ENCODE data around the gene RTL1.

The RTL1 gene

DNA sequence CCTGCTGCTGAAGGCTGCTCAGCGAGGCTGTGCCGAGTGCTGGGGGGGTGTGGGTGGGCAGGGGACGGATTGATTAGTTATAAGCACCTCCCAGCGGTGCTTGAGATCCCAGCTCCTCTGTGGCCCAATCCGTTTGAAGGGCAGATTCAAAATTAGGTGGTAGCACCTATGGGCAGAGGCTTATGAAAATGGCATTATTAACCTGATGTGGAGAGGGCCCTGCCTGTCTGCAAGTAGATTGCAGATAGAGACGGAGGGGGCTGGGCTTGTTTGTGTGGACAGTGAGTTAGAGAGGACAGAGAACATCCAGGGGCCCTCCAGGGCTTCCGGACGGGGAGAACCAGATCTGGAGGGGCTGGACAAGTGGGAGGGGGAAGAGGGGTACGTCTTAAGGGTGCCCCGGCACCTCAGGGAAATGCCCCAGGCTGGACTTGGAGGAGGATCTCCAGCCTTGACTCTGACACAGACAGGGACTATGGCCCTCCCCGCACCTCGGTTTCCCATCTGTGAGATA, at the start of gene RTL1:
Gene RTL1, minus strand, starts transcription at position 51 of the 514 bp plus-strand sequence. CDS start 18,934 bp downstream, outside the sequence.
- intact Hi-C loops (cut with DNase I) = no loop called here
- DNase-seq = peak in 2 of 42 donors; percentile 11 to 30

DNA sequence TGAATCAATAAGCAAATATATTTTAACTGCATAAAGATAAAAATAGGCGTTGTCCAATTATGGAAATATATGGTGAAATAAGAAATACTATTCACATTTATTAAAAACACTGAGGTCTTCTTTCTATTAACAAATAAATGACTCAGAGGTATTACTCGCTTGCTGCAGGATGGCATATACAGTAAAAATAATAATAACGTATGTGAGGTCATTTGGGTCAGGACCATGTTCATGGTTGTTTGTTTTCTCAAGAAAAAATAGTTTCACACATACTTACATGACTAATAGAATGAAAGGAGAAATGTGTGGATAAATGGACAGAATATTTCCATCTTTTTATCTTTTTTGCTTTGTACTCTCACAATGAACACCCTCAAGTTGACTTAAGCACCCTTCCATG, 46.5 kb upstream of the RTL1 start:
- intact Hi-C loops (cut with DNase I) = no loop called here

DNA sequence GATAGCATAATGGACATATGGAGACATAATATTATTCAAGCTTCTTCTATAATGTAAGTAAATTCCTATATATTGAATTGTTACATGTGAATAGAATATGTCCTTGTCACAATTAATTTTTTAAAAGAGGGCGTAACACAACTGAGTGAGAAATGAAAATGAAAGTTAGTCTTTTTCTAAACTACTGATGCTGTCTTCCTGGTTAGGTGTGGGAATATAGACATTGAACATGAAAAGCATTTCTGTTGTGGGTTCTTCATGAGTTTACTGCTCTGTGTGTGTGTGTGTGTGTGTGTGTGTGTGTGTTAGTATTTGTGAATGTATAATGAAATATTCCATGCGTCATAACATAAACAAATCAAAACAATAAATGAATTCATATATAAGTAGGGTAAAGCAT, 40.5 kb upstream of the RTL1 start:
- intact Hi-C loops (cut with DNase I) = no loop called here
- no peak for DNase-seq

More for the DNA sequence above, 46.5 kb upstream of the RTL1 start:
- DNase-seq = no peak

DNA sequence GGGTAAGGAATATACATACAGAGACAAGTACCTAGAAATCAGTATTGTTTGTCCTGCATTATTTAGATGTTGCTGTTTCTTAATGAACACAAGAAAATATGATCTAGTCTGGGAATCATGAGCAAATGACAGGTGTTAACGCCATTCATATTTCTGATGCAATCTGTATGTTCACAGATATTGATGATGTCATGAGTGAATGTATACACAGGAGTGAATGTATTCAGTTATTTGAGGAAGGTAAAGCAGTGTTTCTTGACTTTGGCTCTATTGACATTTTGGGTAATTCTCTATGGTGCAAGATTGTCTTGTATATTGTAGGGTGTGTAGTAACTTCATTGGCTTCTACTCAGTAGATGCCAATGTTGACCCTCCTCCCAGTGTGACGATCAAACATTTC, 26.7 kb upstream of the RTL1 start:
- intact Hi-C loops (cut with DNase I) = no loop called here
- no peak for DNase-seq

DNA sequence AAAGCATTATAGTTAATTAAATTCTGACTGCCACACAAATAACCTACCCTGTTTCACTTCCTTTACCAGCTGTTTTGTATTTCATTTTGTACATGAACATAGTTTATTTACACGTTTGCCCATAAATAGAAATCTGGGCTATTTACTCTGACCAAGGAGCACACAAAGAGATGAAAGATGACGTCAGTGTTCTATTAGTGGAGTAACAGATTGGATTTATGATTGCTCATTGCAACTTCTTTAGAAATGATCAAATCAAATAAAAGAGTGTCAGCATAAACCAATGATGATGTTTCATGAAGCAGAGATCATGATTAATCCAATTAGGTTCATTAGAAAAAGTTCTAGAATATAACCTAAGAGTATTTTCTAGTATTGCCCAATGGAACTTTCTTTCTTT, 12.0 kb upstream of the RTL1 start:
- intact Hi-C loops (cut with DNase I) = no loop called here
- DNase-seq = no peak

DNA sequence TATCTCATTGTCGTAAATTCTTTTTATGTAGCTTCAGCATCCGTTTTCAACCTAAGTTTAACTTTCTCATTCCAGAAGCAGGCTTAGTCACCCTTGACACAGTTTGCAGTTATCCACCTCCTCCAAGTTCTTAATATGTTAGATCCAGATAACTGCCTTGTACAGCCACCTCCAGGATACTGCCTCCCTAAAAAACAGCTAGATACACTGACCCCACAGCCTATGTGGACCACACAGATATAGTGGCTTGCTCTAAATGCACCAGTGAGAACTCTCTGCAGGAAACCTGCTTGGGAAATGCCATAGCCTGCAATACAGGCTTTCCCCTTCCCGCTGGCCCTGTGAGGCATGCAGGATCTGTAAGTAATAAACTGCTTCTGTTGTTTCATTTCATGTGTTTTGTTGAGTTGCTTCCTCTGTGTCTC, 11.1 kb upstream of the RTL1 start:
- intact Hi-C loops (cut with DNase I) = no loop called here
- DNase-seq = no peak

DNA sequence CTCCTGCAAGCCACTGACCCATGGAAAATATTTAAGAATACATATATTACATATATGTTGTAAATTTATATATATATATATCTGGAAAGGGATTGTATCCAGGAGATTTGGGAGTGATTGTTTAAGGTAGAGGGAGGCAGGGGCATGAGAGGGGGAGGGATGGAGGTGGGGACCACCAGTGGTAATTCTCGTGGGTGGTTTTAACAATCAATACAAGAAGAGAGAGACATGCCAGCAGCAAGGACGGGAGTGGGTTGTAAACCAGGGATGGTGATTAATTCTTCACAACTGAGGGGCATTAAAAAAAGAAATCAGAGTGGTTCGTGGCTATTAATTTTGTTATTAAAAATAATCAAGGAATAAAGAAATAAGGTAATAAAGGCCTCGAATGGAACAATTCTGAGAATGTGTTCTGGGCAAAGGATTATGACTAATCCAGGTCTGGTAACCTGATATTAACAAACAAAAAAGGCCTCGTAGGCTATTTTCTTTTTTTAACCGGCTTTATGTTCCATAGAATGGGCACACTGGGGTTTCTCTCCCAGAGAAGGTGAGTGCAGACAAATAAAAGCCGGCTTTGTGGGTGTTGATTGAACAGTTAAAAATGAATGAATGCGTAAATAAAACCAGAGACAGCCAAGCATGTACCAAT, 8.3 kb upstream of the RTL1 start:
- DNase-seq = no peak
- intact Hi-C loops (cut with DNase I) = no loop called here

DNA sequence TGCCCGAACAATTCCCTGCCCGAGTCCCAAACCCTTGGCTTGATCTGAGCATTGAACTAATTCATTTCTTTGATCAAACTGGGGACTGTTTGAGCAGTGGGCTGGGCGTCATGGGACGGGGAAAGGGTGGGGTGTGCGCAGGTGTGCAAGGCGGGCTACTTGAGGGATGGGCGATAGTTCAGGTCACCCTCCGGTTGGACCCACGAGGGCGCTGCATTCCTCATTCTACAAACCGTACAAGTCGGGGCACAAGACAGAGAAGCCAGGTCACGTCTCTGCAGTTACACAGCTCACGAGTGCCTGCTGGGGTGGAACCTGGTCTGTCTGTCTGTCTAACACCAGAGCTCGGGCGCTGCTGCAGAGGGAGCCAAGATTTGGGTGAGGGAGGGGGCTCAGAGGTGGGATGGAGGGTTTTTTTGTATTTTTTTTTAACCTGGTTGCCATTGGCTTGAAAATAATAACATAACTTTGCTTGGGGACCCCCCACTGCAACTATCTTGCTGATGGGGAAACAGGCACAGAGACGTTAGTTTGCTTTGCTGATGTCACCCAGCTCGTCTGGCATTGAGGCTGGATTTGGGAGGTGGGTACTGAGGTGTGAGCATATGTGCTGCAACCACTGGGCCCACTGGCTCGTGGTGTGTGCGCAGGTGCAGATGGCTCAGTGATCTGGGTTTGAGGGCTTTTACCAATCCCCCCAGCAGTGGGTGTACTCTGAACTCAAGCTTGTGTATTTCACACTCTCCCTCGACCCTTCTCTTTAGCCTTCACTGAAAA, 7.6 kb upstream of the RTL1 start:
- intact Hi-C loops (cut with DNase I) = no loop called here
- DNase-seq = no peak

DNA sequence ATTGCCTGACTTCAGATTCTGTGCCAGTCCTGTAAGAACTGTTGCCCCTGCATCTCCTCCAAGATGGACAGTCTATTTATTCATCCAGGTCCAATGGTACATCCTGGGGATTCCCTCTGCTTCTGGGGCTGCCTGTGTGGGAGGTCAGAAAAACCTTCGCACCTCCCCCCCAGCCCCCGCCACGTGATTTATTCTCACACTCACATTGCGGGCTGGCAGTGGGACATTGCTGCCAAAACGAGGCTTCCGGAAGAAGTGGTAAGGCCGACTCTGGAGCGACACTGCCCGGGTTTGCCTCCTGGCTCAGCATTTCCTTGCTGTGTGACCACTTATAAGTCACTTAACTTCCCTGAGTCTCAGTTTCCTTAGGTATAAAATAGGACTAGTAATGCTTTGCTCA, 5.9 kb upstream of the RTL1 start:
- intact Hi-C loops (cut with DNase I) = no loop called here
- DNase-seq = no peak

DNA sequence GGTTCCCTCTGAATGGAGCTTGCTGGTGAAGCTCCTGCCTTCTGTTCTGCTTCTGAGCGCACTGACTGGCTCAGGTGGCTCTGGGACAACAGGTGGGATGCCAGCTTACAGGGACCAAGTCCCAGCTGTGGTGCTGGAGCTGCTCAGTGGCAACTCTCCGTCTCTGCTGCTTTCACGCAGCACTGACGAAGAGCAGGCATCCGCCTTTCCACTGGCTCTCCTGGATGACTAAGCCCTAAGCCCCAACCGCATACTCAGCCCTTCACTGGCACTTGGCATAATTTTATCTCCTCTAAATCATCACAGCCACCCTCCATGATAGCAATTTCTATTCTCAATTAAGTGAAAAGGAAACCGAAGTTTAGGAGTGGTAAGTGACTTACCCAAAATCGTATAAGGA, 3.7 kb upstream of the RTL1 start:
- intact Hi-C loops (cut with DNase I) = no loop called here
- no peak for DNase-seq

DNA sequence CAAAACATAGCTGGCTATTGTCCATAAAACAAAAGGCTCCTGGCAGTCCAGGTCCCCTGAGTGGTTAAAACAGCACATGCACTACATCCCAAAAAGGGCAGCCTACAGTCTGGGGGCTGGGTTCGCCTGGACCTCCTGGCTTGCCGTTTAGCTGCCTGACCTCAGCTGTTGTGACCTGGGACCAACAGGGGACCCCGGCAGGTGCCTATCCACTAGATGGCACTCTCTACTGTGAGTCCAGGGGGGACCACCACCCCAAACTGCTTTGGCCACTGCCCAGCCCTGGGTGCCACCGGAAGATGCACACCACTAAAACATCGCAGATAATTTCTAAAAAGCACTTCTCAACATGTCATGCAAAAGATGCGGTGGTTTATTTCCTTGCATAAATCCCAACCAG, 2.9 kb upstream of the RTL1 start:
- no peak for DNase-seq
- intact Hi-C loops (cut with DNase I) = no loop called here

DNA sequence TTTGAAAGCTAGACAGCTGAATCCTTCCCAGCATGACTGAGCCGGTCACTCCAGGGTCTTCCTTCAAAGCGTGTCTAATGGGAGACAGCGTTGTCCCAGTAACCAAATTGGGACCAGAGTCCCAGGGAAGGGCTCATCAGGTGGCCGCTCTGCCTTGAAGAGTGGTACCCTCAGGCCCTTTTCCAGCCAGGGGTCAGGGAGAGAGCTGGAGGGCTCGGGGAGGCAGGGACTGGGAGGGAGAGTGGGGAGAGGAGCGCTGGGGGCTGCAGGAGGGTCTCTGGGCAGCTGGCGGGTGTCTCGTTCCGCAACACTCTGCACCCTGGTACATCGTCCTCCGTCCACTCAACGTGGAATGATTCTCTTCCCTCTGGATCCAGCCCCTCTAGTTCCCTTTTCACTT, 1.6 kb upstream of the RTL1 start:
- intact Hi-C loops (cut with DNase I) = no loop called here
- DNase-seq = peak in 2 of 42 donors; percentile 40 to 43

DNA sequence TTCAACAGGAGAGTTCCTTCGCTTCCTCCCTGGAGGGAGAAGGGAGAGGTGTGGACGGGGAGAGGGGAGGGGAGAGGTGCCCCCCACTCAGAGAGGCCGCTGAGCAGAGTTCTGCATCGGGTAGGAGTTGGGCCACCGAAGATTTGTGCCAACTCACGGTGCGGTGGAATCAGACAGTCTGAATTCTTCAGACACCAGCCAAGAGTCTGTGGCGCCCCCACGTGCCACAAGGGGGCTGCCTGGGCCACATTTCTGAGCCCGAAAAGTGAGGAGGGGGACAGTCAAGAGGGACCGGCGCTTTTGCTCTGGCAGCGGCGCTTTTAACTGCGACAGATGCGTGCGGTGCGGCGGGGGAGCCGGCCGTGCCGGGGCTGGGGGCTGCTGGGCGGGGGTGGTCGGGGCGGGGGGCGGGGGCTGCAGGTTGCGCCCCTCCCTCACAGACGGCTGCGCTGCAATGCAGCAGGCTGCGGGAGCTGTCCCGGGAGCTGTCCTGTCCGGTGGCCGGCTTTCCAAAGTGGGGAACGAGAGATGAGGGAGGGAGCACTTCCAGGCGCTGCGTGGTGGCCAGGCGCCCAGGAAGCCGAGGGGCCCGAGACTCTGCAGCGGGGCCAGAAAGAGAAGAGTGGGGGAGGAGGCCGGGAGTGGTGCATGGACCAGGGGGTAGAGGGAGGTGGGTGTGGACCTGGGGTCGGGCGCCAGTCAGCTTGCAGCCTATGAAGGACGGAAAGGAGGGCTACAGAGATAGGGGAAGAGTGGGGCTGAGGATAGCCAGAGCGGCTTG, 975 bp upstream of the RTL1 start:
- DNase-seq = peak in 3 of 42 donors; percentile 12 to 47 (median 45)
- intact Hi-C loops (cut with DNase I) = no loop called here

DNA sequence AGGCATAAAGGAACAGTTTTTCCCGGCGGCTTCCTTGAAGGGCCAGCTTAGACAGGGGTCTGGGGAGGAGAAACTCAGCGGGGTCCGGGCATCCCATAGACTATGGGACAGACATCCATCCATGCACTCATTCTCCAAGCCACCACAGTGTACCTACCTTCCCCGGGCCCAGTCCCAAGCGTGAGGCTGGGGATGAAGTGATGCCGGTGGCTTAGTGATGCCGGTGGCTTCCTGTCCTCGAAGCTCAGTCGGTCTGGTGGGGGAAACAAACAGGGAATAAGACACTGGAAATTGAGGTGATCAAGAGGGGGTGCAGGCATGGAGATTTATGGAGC, 421 bp downstream of the RTL1 start:
- intact Hi-C loops (cut with DNase I) = no loop called here
- peak in 1 of 42 donors; percentile 25 for DNase-seq

DNA sequence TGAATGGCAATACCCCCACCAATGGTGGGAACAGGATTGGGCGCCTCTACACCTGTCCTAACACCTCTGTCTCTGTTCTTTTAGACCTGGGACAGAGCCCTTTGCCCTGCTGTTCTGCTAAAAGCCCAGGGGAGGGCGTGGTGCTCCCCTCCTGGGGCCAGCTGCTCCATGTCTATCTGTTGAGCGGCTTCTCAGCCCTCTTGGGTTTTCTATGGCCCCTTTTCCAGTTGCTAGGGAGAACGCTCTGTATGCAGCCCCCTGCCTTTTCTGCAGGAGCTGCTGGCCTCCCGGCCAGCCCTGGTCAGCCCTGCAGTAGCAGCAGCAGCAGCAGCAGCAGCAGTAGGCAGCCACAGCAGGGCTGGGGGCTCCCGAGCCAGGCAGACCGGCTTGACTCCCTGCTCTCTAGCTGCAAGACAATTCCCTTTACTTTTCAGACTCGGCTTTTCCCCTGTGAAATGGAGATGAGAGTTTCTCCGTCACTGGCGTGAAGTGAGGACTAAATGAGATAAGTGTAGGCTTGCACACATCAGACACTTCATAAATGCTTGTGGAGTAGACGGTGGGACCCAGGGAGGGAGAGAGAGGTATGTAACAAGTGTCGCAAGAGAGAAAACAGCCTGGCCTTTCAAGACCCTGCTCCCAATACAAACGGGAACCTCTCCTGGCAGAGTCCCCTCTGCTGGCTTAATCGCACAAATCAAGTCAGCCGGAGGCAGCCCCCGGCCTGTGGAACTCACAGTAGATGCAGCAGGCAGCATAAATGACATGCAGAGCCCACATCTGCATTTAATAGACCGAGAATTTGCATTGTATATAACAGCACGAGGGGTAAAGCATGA, 1.0 kb downstream of the RTL1 start:
- DNase-seq = peak in 2 of 42 donors; percentile 10 to 32
- intact Hi-C loops (cut with DNase I) = no loop called here

DNA sequence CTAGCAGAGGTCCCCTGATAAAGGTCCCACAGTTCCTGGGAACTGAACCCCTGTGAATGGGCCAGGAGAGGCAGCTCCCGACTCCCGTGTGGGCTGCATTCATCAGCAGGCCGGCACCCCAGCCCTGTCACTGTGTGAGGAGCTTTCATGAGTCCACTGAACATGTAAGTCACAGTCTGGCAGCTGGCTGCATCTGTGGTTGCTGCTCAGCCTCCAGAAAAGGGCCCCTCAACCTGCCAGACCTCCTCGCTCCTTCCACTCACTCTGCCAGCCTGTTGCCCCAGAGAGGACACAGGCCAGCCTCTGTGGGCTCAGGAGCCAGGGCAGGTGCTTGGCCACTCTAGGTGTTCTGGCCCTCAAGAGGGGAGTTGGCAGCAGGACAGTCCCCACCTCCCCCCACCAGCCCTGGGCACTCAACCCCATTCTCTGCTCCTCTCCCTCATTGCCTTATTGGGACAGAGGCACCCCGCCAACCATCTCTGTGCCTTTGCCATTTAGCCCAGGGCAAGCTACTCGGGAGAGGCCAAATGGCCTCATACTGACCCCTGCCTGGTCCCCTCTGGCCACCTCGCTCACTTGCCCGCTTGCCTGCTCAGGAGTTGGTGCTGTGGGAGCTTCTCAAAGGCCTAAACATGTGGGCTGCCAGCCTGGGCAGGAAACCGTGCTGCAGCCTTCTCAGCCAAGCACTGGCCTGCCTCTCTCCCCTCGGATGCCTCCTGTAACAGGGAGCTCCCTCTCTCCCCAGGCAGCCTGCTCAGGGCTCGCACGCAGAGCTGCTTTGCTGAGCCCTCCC, 1.9 kb downstream of the RTL1 start:
- DNase-seq = peak in 3 of 42 donors; percentile 11 to 41 (median 35)
- intact Hi-C loops (cut with DNase I) = no loop called here

DNA sequence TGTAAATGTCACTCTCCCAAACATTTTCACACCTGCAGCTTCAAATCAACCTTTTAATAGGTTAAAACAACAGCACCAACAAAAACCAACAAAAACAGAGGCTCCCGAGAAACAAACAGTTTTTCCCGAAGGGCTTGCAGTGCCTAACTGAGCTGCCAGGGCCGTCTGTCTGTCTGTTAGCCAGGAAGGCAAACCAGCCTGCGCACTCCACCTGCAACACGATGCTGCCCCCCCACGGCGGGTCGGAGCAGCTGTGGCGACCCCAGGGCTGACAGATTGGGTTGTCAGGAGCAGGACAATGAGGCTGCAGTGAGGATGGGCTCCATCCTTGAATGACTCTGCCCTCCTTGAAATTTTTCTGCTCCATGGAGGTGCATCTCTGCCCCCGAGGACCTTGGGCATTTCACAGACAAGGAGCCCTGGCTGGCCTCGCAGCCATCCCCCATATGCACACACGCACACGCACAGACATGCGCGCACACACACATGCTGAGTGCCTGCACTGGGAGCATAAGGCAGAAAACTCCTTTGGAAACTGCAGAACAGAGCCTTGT, 2.6 kb downstream of the RTL1 start:
- peak in 41 of 42 donors; percentile 24 to 78 (median 55) for DNase-seq

More for the DNA sequence above, 2.6 kb downstream of the RTL1 start:
- intact Hi-C loops (cut with DNase I) = no loop called here
